OCI-LY3 (cell line): ENCODE data around the gene ADAM29.
A peak's percentile ranks its signal among the peaks of the same experiment; 100 is the strongest.

ENCODE experiments used
- H2AFZ ChIP-seq: fragments of 200-600, 300-600 bp; shearing (Covaris generic); 2 replicates; pipeline ENCODE4 v1.6.0; 2014; ENCODE audit warnings: antibody characterized with exemption, low read depth, low read length
- H3K27ac ChIP-seq: fragments of 200-600, 300-600 bp; sonication (generic); 2 replicates; pipeline ENCODE4 v1.5.1; 2014; ENCODE audit warnings: mild to moderate bottlenecking, low read length, moderate library complexity, mixed read lengths
- H3K27me3 ChIP-seq: fragments of 200-600, 300-600 bp; sonication (generic); 2 replicates; pipeline ENCODE4 v1.6.1; 2014; ENCODE audit warnings: low read depth, low read length, mixed read lengths
- H3K36me3 ChIP-seq: fragments of 200-600, 300-600 bp; sonication (generic); replicated peaks from 2 replicates; pipeline ENCODE3; 2014; ENCODE audit warnings: low read depth, low read length, mixed read lengths
- H3K4me1 ChIP-seq: fragments of 300-600, 200-600 bp; sonication (generic); 2 replicates; pipeline ENCODE4 v1.6.1; 2014; ENCODE audit warnings: low read length, mixed read lengths
- H3K4me2 ChIP-seq: fragments of 200-600, 300-600 bp; sonication (generic); 2 replicates; pipeline ENCODE4 v1.6.1; 2014; ENCODE audit warnings: low read length, mixed read lengths
- H3K4me3 ChIP-seq: fragments of 300-600, 200-600 bp; sonication (generic); 2 replicates; pipeline ENCODE4 v1.5.1; 2014; ENCODE audit warnings: antibody characterized with exemption, mild to moderate bottlenecking, low read length, moderate library complexity
- H3K79me2 ChIP-seq: fragments of 300-600, 200-600 bp; shearing (Covaris generic); 2 replicates; pipeline ENCODE4 v1.6.1; 2014; ENCODE audit warnings: mild to moderate bottlenecking, low read length, mixed read lengths
- H3K9ac ChIP-seq: fragments of 300-600, 200-600 bp; shearing (Covaris generic); 2 replicates; pipeline ENCODE4 v1.6.0; 2014; ENCODE audit warnings: mild to moderate bottlenecking, low read length, moderate library complexity
- H3K9me3 ChIP-seq: fragments of 200-600, 300-600 bp; shearing (Covaris generic); 2 replicates; pipeline ENCODE4 v1.6.1; 2014; ENCODE audit warnings: low read length, mixed read lengths; ENCODE audit not compliant: insufficient read depth
- H4K20me1 ChIP-seq: fragments of 200-600, 300-600 bp; sonication (generic); 2 replicates; pipeline ENCODE4 v1.6.1; 2016; ENCODE audit warnings: low read length, mixed read lengths; ENCODE audit not compliant: insufficient read depth
- CTCF ChIP-seq: fragments of 200-600, 300-600 bp; sonication (generic); IDR thresholded peaks from 2 replicates; pipeline ENCODE4 v1.5.1; 2014; ENCODE audit warnings: antibody characterized with exemption, low read length, low read depth
- EZH2phosphoT487 ChIP-seq: fragments of 200-600 bp; shearing (Covaris generic); IDR thresholded peaks from 2 replicates; pipeline ENCODE4 v1.6.1; 2018; ENCODE audit warnings: antibody characterized with exemption, mixed run types, low read depth

The ADAM29 gene

GRCh38 chr4:174907508-174907907, 10.7 kb upstream of the ADAM29 start:
- Histone ChIP-seq H4K20me1 (no peaks in the 10 kb centered on the region), H3K4me2 (no peak overlapping the region)

GRCh38 chr4:174910271-174910670, 7.9 kb upstream of the ADAM29 start:
- Histone ChIP-seq H3K36me3 (peaks cover 19% of the 10 kb centered on the region), H3K27me3 (no peaks in the 10 kb centered on the region), H3K27ac (peak overlapping the region; percentile 25), H3K9me3 (peaks cover 18% of the 10 kb centered on the region), H4K20me1 (no peaks in the 10 kb centered on the region), H3K9ac (peak overlapping the region; percentile 11; the same call in 1 of the 2 replicates), H3K4me2 (peak overlapping the region; percentile 31), H2AFZ (peak overlapping the region; percentile 80), H3K4me3 (no peak overlapping the region), H3K79me2 (no peaks in the 10 kb centered on the region), H3K4me1 (peaks cover 12% of the 10 kb centered on the region)
- TF ChIP-seq CTCF: no peak
- no peak for TF ChIP-seq EZH2phosphoT487

More at GRCh38 chr4:174907508-174907907, 10.7 kb upstream of the ADAM29 start:
- no peaks in the 10 kb centered on the region for H3K27me3 ChIP-seq
- H3K27ac ChIP-seq: no peak overlapping the region
- no peak overlapping the region for H3K9ac ChIP-seq
- peaks cover 19% of the 10 kb centered on the region for H3K36me3 ChIP-seq
- no peak overlapping the region for H2AFZ ChIP-seq
- peaks cover 24% of the 10 kb centered on the region for H3K9me3 ChIP-seq
- H3K4me3 ChIP-seq: no peak overlapping the region
- no peaks in the 10 kb centered on the region for H3K79me2 ChIP-seq
- TF ChIP-seq CTCF (no peak), EZH2phosphoT487 (no peak)
- H3K4me1 ChIP-seq: peaks cover 12% of the 10 kb centered on the region

- H3K27ac ChIP-seq: no peak overlapping the region
- no peaks in the 10 kb centered on the region for H3K27me3 ChIP-seq
- H2AFZ ChIP-seq: peak overlapping the region; percentile 43; the same call in 1 of the 2 replicates
- no peak overlapping the region for H3K4me2 ChIP-seq
- TF ChIP-seq EZH2phosphoT487 (no peak), CTCF (no peak)
- peaks cover 10% of the 10 kb centered on the region for H3K9me3 ChIP-seq
- H3K9ac ChIP-seq: no peak overlapping the region
- no peak overlapping the region for H3K4me3 ChIP-seq
- H3K4me1 ChIP-seq: peaks cover 16% of the 10 kb centered on the region
- H3K36me3 ChIP-seq: peaks cover 16% of the 10 kb centered on the region
- no peaks in the 10 kb centered on the region for H3K79me2 ChIP-seq
- H4K20me1 ChIP-seq: no peaks in the 10 kb centered on the region
Observed at GRCh38 chr4:174912919-174913543, 5.1 kb upstream of the ADAM29 start.

GRCh38 chr4:174919886-174920423, 1.8 kb downstream of the ADAM29 start:
- H3K9me3 ChIP-seq: peaks cover 9% of the 10 kb centered on the region; the same call in 1 of the 2 replicates
- peak overlapping the region; percentile 41; the same call in 1 of the 2 replicates for H3K9ac ChIP-seq
- H3K79me2 ChIP-seq: no peaks in the 10 kb centered on the region
- H4K20me1 ChIP-seq: no peaks in the 10 kb centered on the region
- peaks cover 36% of the 10 kb centered on the region for H3K36me3 ChIP-seq
- peaks cover 47% of the 10 kb centered on the region for H3K4me1 ChIP-seq
- H3K4me3 ChIP-seq: peak overlapping the region; percentile 1; the same call in 1 of the 2 replicates
- H3K4me2 ChIP-seq: peak overlapping the region; percentile 31
- no peaks in the 10 kb centered on the region for H3K27me3 ChIP-seq
- H2AFZ ChIP-seq: peak overlapping the region; percentile 67
- TF ChIP-seq CTCF: no peak
- no peak for TF ChIP-seq EZH2phosphoT487
- H3K27ac ChIP-seq: peak overlapping the region; percentile 80
